CD4-positive, alpha-beta T cell treated with Interleukin-1 beta for 1 hour (primary cell): ENCODE results near the gene LYPD3.

Experiments used
- DNase-seq, 2 donors: peaks; one replicate each; pipeline ENCODE4 v3.0.0-alpha.2; 2020 to 2022

Gene LYPD3

GRCh38 chr19:43430142-43430710 is 35.2 kb downstream of the LYPD3 start:
- DNase-seq: no peak

- no peak for DNase-seq
Measured at GRCh38 chr19:43429395-43429794, 36.0 kb downstream of the LYPD3 start.

GRCh38 chr19:43425567-43426392 is 39.6 kb downstream of the LYPD3 start:
- peak in 1 of 2 donors; percentile 17 for DNase-seq

DNA sequence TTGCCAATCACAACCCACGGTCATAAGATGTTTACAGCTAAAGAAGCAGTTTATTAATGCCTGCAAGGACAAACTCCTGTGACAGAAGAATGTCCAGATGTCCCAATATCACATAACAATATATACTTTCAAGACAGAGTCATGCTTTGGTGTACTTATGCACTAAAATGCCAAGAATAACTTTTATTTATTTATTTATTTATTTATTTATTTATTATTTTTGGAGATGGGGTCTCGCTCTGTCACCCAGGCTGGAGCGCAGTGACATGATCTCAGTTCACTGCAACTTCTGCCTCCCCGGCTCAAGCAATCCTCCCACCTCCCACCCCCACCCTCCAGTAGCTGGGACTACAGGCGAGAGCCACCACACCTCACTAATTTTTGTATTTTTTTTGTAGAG is 41.6 kb downstream of the LYPD3 start:
- DNase-seq: no peak

GRCh38 chr19:43422689-43423066 is 42.7 kb downstream of the LYPD3 start:
- no peak for DNase-seq

DNA sequence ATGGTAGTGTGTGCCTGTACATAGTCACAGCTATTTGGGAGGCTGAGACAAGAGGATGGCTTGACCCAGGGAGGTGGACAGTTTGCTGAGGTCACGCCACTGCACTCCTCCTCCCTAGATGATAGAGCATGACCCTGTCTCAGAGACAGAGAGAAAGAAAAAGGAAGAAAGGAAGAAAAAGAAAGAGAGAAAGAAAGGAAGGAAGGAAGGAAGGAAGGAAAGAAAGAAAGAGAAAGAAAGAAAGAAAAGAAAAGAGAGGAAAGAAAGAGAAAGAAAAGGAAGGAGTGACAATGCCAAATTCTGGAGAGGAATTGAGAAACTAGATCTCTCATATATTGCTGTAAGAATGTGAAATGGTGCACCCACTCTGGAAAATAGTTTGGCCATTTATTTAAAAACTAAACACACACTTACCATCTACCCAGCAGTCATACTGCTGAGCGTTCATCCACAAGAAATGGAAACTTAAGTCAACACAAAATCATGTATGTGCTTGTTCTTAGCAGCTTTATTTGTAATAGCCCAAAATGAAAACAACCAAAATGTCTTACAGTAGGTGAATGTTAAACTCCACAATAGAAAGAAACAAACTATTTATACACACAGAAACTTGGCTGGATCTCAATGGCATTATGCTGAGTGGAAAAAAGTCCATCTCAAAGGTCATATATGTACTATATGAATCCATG is 43.3 kb downstream of the LYPD3 start:
- no peak for DNase-seq

DNA sequence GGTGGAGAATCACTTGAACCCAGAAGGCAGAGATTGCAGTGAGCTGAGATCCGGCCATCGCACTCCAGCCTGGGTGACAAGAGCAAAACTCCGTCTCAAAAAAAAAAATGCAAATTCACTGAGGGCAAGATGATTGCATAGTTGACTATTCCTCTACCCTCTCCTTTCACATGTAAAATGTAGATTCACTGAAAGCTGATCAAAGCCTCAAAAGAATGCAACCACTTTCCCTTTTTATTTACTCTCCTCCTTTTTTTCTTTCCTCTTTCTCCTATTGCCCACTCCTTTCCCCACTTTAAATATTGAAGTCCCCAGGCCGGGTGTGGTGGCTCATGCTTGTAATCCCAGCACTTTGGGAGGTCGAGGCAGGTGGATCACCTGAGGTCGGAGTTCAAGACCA is 44.5 kb downstream of the LYPD3 start:
- no peak for DNase-seq

DNA sequence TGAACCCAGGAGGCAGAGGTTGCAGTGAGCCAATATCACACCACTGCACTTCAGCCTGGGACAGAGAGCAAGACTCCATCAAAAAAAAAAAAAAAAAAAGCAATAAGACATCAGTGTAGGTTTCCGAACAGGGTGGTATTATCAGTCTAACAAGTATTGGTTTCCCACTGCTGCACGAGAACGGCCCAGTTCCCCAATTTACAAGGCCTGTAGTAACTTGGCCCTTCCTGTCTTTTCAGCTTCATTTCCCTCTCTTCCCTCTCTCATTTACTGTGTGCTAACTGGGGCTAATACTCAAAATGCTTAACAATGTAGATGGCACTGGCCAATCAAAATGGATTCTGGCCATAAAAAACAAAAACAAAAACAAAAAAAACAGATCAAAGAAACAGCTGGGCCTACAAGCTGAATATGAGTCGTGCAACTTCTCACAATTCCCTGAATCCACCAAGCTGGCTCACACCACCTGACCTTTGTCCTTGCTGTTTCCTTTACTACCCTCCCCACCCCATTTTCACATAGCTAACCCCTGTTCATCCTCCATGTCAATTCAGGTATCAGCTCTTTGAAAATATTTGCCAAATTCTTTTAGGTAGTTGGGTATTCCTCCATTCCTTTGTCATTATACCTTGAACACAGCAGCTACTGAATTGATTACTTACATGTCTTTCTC is 48.3 kb downstream of the LYPD3 start:
- DNase-seq: no peak

DNA sequence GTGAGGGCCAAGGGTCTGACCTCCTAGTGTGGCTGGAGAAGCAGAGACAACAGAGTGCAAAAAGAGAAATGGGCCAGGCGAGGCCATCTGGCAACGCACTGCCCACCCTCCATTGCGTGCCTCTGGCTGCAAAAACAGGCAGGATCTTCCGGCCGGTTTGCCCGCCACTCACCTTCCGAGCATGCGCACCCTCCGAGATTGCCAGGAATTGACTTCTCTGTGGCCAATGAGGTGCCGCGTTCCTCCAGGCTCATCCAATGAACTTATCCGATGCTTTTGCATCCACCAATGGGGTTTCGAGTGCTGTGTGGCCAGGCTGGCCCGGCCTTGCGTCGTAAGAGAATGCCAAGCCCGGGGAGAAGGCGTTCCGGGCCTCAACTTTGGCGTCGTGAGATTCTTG is 50.9 kb downstream of the LYPD3 start, which contains the start of gene TEX101:
TEX101 (plus strand) TSS at position 337 of the 400 bp plus-strand sequence. CDS start 1,030 bp downstream, outside the sequence.
- no peak for DNase-seq

DNA sequence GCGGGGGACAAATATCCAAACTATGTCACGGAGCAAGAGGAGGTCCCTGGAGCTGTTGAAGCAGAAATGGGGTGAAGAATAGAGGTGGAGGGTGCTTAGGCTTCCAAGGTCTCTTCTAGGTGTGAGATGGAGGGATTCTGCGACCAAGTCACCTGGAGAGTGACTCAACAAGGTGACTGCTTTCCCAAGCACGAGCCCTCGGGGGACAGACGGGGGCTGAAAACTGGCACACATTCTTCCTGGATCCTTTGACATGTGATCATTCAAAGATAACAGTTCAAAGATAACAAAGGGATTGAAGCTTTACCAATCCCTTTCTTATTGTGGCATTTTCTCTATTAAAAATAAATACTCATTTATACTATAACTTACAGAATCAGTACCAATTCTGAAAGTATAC is 53.0 kb downstream of the LYPD3 start:
- DNase-seq: no peak
